M059J (cell line): ENCODE measurements around the gene CACNA1H. TPM values are rescaled to one million over a fixed set of nuclear protein-coding genes. Genes with fewer than 3 reads are reported as not detected.

ENCODE experiments used
- DNase-seq: peaks from one replicate; pipeline ENCODE4 v3.0.0-alpha.2; 2012; ENCODE audit warnings: low read depth
- total RNA-seq: library from RNA; depleted of rRNA; stranded (reverse); fragments of >200 nt; shearing (Covaris generic); gene quantifications from 2 replicates; pipeline ENCODE4 v1.2.3, GENCODE V29; 2014

Gene CACNA1H
- total RNA-seq, 1 experiment from 2014 or later = 0.02 TPM

GRCh38 chr16:1142911-1143310 is 10.0 kb upstream of the CACNA1H start:
- DNase-seq = no peak

- DNase-seq = no peak
Observed at GRCh38 chr16:1143761-1144450, 9.0 kb upstream of the CACNA1H start.

- no peak for DNase-seq
Observed at GRCh38 chr16:1144476-1145382, 8.2 kb upstream of the CACNA1H start.

- no peak for DNase-seq
Observed at GRCh38 chr16:1145383-1146100, 7.4 kb upstream of the CACNA1H start.

GRCh38 chr16:1146409-1146808 is 6.5 kb upstream of the CACNA1H start:
- no peak for DNase-seq

GRCh38 chr16:1147027-1147426 is 5.9 kb upstream of the CACNA1H start:
- DNase-seq = no peak

- no peak for DNase-seq
Observed at GRCh38 chr16:1149101-1149636, 3.7 kb upstream of the CACNA1H start.

- DNase-seq = no peak
Observed at GRCh38 chr16:1150511-1150982, 2.4 kb upstream of the CACNA1H start.

- no peak for DNase-seq
Observed at GRCh38 chr16:1151424-1152122, 1.3 kb upstream of the CACNA1H start.

GRCh38 chr16:1152123-1152638 is 725 bp upstream of the CACNA1H start:
- no peak for DNase-seq

- no peak for DNase-seq
Observed at GRCh38 chr16:1153480-1154160, 714 bp downstream of the CACNA1H start.

GRCh38 chr16:1154291-1154886 is 1.5 kb downstream of the CACNA1H start:
- DNase-seq = no peak

GRCh38 chr16:1154887-1155331 is 2.0 kb downstream of the CACNA1H start:
- no peak for DNase-seq

- DNase-seq = no peak
Observed at GRCh38 chr16:1155353-1156054, 2.6 kb downstream of the CACNA1H start.

- DNase-seq = no peak
Observed at GRCh38 chr16:1156055-1156982, 3.4 kb downstream of the CACNA1H start.

GRCh38 chr16:1156983-1157638 is 4.2 kb downstream of the CACNA1H start:
- DNase-seq = no peak

GRCh38 chr16:1157639-1158455 is 4.9 kb downstream of the CACNA1H start:
- DNase-seq = no peak
